Stimulated activated CD8-positive, alpha-beta memory T cell treated with anti-CD3 and anti-CD28 coated beads, Interleukin-12 subunit alpha, Interleukin-12 subunit beta, amount 100 ng/mL, for 24 hours (primary cell): ENCODE data around the gene RAG2.
"Not testable (repeated sequence)": the region's sequence is repeated elsewhere in the genome, so short reads cannot be mapped to it uniquely, and the experiment has no call there.

Experiments
- DNase-seq: peaks from one replicate; pipeline ENCODE4 v3.0.0-alpha.2; 2020; ENCODE audit errors: extremely low read depth

RAG2 gene

GRCh38 chr11:36600180-36600579, 2.1 kb upstream of the RAG2 start:
- DNase-seq, result no peak

DNA sequence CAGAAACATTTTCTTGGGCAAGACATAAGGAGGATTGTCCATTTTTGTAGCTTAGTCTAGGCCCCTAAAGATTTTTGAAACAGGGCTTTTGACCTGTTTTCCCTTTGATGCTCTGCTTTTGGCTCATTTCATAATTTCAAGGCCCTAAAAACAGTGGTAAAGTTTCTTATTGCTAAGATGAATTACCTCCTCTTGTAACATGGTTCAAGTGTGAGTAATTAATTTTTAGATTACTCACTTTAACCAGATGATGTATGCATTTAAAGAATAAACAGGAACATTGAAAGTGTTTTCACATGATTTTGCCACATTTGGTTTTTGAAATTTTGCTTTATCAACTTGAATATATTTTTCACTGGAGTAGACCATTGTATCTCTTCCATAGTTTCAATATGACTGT, 1.2 kb downstream of the RAG2 start:
- no peak for DNase-seq

- DNase-seq, result no peak
Measured at GRCh38 chr11:36594316-36594989, 3.6 kb downstream of the RAG2 start, which contains the start of gene IFTAP. IFTAP (plus strand) TSS chr11:36594502; CDS start chr11:36610104, 15,602 bp downstream.

DNA sequence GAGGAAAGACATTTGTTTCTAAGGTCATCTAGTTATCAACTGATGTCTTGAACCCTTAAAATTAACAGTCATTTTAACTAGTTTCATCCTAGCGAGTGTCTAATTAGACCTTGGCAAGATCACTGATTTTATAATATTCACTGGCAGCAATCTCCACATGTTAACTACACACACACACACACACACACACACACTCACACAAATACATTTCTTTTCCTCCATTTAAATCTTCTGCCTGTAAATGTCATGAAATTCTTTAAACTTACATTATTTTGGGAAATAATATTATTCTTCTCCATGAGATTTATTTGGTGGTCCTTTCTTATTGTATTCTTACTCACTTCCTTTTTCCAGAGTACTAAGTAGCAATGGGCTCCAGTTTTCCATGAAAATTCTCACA, 6.6 kb downstream of the RAG2 start:
- no peak for DNase-seq

- DNase-seq, result no peak
Measured at GRCh38 chr11:36590513-36590912, 7.5 kb downstream of the RAG2 start.

DNA sequence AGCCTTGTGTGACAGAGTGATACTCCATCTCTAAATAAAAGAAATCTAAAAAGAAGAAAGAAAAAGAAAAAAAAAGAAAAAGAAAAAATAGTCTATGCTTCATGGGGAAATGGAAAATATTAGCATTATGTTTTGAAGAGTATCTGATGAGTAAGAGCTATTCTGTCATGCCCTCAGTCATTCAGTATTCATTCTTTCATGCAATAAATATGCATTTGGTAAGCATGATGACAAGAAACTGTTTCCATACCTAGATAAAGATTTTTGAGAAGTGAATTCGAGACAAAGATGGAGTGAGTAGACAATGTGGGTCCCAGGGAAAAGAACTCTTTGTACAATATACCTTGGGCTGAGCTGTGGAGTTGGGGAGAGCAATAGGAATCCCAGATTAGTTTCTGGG, 9.9 kb downstream of the RAG2 start:
- DNase-seq, result no peak

- DNase-seq, result no peak
Measured at GRCh38 chr11:36586543-36586942, 11.5 kb downstream of the RAG2 start.

- no peak for DNase-seq
Measured at GRCh38 chr11:36583667-36584066, 14.4 kb downstream of the RAG2 start.

DNA sequence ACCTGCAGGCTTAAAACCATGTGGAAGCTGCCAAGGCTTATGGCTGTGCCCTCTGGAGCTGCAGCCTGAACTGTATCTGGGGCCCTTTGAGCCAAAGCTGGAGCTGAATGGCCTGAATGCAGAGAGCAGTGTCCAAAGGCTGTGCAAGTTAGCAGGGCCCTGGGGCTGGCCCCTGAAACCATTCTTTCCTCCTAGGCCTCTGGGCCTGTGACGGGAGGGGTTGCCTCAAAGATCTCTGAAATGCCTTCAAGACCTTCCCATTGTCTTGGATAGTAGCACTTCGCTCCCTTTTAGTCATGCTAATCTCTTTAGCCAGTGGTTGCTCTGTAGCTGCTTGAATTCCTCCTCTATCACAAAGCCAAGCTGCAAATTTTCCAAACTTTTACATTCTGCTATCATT, 16.5 kb downstream of the RAG2 start:
- no peak for DNase-seq

GRCh38 chr11:36578458-36578857, 19.6 kb downstream of the RAG2 start:
- no peak for DNase-seq

DNA sequence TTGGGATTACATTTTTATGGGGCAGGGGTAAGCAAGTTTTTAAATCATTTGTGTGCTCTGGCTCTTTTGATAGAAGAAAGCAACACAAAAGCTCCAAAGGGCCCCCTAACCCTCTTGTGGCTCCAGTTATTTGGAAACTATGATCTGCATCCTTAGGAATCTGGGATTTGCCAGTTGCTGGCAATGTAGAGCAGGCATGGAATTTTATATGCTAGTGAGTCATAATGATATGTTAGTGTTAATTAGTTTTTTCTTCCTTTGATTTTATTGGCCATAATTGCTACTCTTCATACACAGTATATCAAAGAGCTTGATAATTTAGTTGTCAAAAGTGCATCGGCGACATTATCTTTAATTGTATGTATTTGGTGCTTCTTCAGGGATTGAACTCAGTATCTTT, 20.2 kb downstream of the RAG2 start:
- DNase-seq, result no peak

DNA sequence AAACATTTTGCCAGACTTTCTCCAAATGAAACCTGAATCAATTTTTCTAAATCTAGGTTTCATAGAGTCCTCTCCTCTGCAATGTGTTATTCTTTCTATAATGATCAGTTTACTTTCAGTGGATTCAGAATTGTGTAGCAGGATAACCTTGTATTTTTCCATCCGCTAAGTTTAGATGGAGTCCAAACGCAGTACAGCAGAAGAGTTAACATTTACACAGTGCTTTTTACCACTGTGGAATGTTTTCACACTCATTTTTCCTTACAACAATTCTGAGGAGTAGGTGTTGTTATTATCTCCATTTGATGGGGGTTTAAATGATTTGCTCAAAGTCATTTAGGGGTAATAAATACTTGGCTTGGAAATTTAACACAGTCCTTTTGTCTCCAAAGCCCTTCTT, 20.7 kb downstream of the RAG2 start:
- no peak for DNase-seq

GRCh38 chr11:36574486-36574885, 23.6 kb downstream of the RAG2 start:
- no peak for DNase-seq

DNA sequence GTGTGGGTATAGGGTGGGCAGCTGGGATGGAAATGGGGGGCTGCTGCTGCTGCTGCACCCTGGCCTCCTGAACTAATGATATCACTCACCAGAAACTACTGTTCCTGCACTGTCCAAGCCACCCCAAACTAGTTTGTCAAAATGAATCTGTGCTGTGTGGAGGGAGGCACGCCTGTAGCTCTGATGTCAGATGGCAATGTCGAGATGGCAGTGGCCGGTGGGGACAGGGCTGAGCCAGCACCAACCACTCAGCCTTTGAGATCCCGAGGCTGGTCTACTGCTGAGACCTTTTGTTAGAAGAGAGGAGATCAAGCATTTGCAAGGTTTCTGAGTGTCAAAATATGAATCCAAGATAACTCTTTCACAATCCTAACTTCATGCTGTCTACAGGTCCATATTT, 28.9 kb downstream of the RAG2 start:
- DNase-seq, result no peak

- DNase-seq, result no peak
Measured at GRCh38 chr11:36567694-36568093, 30.3 kb downstream of the RAG2 start, which contains the start of gene RAG1. RAG1 (plus strand) TSS chr11:36568007; CDS start chr11:36573305, 5,298 bp downstream.

DNA sequence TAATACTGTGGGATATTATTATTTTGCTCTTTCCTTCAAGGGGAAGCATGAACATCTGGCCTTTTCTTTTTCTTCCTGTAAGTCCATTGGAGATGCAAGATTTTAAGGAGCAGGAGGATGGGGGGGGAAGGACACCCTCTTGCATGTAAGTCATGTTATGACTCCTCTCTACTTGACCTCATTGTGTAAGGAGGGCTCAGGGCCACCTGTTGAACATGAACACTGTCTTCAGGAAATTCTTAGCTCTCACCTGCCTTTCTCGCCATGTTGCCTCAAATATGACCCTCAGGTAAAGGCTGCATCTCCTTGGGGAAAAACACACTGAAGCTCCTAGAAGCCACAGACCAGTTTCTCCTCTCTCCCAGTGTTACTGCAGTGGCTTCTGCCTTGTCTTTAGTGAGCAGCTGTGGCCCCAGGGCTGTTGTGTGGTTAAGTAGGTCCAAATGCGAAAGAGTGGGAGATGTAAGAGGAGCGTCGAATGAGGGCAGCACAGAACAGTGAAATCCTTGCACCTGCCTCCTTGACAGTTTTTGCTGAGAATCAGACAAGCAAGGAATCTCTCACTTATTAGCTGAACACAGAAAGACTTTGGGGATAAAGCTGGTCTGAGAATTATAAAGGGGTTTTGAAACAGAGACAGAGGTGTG, 31.5 kb downstream of the RAG2 start:
- DNase-seq, result no peak

DNA sequence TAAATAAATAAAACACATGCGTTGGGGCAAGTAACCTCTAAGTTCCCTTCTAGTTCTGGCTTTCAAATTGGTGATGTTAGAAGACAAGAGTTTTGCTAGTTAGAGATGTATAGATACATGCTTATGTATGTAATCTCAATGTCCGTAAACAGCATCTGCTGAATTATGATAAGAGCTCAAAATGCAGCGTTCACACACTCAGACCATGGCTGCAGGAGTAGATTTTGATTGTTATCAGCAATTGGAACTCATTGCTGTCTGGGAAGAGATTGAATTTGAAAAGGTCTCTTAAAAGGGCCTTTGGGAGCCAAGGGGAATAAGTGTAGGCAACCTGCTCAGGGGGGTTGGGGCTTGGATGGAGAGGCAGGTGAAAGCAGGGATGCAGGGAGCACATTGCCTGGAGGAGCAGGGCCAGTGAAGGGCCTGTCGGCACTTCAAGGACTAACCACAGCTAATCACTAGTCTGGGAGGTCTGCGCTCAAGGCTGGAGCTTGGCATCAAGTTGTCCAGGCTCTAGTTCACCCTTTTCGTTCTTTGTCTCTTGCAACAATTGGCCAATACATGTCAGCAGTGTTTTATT, 32.9 kb downstream of the RAG2 start:
- no peak for DNase-seq

GRCh38 chr11:36564376-36565030, 33.5 kb downstream of the RAG2 start:
- DNase-seq, result no peak

DNA sequence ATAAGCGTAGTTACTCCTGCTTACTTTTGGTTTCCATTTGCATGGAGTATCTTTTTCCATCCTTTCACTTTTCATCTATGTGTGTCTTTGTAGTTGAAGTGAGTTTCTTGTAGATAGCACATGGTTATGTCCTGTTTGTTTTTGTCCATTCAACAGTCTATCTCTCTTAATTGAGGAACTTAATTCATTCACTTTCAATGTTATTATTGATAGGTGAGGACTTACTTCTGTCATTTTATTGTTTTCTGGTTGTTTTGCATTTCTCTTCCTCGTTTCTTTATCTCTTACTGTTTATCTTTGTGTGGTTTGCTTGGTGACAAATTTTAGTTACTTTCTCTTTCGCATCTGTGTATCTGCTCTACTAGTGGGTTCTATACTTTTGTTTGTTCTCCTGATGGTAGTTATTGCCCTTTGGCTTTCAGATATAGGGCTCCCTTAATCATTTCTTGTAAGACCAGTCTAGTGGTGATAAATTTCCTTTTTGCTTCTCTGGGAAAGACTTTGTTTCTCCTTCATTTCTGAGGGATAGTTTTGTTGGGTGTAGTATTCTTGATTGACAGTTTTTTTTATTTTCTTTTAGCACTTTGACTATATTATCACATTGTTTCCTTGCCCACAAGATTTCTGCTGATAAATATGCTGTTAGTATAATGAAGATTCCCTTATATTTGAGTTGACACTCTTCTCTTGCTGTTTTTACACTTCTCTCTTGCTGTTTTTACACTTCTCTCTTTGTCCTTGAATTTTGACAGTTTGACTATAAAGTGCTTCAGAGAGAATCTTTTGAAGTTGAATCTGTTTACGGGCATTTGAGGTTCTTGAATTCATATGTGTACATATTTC, 39.2 kb downstream of the RAG2 start:
- DNase-seq, result no peak

DNA sequence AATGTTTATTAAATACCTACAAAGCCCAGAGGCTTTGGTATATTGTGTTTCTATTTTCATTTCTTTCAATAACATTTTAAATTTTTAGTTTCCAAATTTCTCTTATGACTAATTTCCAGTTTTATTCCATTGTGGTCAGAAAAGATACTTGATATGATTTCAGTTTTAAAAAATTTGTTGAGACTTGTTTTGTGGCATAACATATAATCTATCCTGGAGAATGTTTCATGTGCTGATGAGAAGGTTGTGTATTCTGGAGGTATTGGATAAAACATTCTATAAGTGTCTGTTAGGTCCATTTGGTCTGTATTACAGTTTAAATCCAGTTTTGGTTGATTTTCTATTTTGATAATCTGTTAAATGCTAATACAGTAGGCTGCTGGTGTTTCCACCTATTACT, 40.0 kb downstream of the RAG2 start:
- no peak for DNase-seq

GRCh38 chr11:36557390-36557789, 40.6 kb downstream of the RAG2 start:
- not testable (repeated sequence) for DNase-seq
